OCI-LY3 (cell line): ENCODE data around the gene CES3.

ENCODE experiments used
- EZH2phosphoT487 ChIP-seq: fragments of 200-600 bp; shearing (Covaris generic); IDR thresholded peaks from 2 replicates; pipeline ENCODE4 v1.6.1; 2018; ENCODE audit warnings: antibody characterized with exemption, mixed run types, low read depth
- TF ChIP-seq, protein P1 (sequence below): fragments of 200-600, 300-600 bp; sonication (generic); IDR thresholded peaks from 2 replicates; pipeline ENCODE4 v1.5.1; 2014; ENCODE audit warnings: antibody characterized with exemption, low read length, low read depth

- TF ChIP-seq, protein P1, sequence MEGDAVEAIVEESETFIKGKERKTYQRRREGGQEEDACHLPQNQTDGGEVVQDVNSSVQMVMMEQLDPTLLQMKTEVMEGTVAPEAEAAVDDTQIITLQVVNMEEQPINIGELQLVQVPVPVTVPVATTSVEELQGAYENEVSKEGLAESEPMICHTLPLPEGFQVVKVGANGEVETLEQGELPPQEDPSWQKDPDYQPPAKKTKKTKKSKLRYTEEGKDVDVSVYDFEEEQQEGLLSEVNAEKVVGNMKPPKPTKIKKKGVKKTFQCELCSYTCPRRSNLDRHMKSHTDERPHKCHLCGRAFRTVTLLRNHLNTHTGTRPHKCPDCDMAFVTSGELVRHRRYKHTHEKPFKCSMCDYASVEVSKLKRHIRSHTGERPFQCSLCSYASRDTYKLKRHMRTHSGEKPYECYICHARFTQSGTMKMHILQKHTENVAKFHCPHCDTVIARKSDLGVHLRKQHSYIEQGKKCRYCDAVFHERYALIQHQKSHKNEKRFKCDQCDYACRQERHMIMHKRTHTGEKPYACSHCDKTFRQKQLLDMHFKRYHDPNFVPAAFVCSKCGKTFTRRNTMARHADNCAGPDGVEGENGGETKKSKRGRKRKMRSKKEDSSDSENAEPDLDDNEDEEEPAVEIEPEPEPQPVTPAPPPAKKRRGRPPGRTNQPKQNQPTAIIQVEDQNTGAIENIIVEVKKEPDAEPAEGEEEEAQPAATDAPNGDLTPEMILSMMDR: no peak
- no peak for TF ChIP-seq EZH2phosphoT487
Measured at GRCh38 chr16:66996324-66996982, 35.4 kb downstream of the CES3 start.
